Calu3 (cell line): ENCODE results near the gene ARL5A. TPM values are rescaled to one million over a fixed set of nuclear protein-coding genes. Genes with fewer than 3 reads are reported as not detected.

Source experiments
- BruUV-seq: library from RNA; stranded (reverse); fragments of 400-500 nt; replicated peaks from 2 replicates; lab custom pipeline; 2021; lab: Mats Ljungman, UMichigan
- CTCF ChIA-PET: fragments of 300-600 bp; sonication (Branson Sonifier 250); formaldehyde crosslinking; loops from one replicate; lab custom pipeline; 2022; ENCODE audit warnings: antibody characterized with exemption; lab: Charles Lee
- DNase-seq: peaks from one replicate; pipeline ENCODE4 v3.0.0; 2022
- H3K27ac Mint-ChIP-seq: one replicate; pipeline ENCODE4 v1.8.0; 2022; ENCODE audit warnings: mixed read lengths; ENCODE audit not compliant: unreplicated experiment
- H3K27me3 Mint-ChIP-seq: one replicate; pipeline ENCODE4 v1.8.0; 2022; ENCODE audit warnings: mixed read lengths; ENCODE audit not compliant: unreplicated experiment
- H3K36me3 Mint-ChIP-seq: one replicate; pipeline ENCODE4 v1.8.0; 2022; ENCODE audit warnings: mild to moderate bottlenecking, moderate library complexity, mixed read lengths; ENCODE audit not compliant: insufficient read depth, unreplicated experiment
- H3K4me1 Mint-ChIP-seq: one replicate; pipeline ENCODE4 v1.8.0; 2022; ENCODE audit warnings: mild to moderate bottlenecking, low read depth, mixed read lengths; ENCODE audit not compliant: unreplicated experiment
- H3K4me3 Mint-ChIP-seq: one replicate; pipeline ENCODE4 v1.8.0; 2022; ENCODE audit warnings: mild to moderate bottlenecking, low read depth, moderate library complexity, mixed read lengths; ENCODE audit not compliant: unreplicated experiment
- H3K9me3 Mint-ChIP-seq: one replicate; pipeline ENCODE4 v1.8.0; 2022; ENCODE audit warnings: low read depth, mixed read lengths; ENCODE audit not compliant: unreplicated experiment
- CTCF ChIP-seq: fragments of 200-600 bp; IDR thresholded peaks from one replicate; pipeline ENCODE4 v1.8.0; 2022; ENCODE audit warnings: antibody characterized with exemption; ENCODE audit not compliant: unreplicated experiment
- intact Hi-C: fragments of 100-400 bp; cut with micrococcal nuclease; formaldehyde crosslinking; loops from one replicate; pipeline ENCODE4 v1.10.0; 2022; ENCODE audit not compliant: unreplicated experiment
- total RNA-seq: library from RNA; stranded (reverse); gene quantifications from 2 replicates; pipeline ENCODE4 v1.2.3, GENCODE V29; 2022

Gene ARL5A
- total RNA-seq, 1 experiment from 2014 or later = 53.7 TPM

- CTCF ChIA-PET = no interaction called here
- no peak for TF ChIP-seq CTCF
- H3K27me3 Mint-ChIP-seq = no peaks in the 10 kb centered on the region
Observed at GRCh38 chr2:151781642-151782041, 46.6 kb downstream of the ARL5A start.

GRCh38 chr2:151780938-151781337 is 47.3 kb downstream of the ARL5A start:
- no peaks in the 10 kb centered on the region for H3K27me3 Mint-ChIP-seq
- CTCF ChIA-PET = no interaction called here
- H3K27ac Mint-ChIP-seq = no peak overlapping the region
- no peak for DNase-seq
- H3K4me3 Mint-ChIP-seq = no peak overlapping the region
- TF ChIP-seq CTCF = no peak
- intact Hi-C loops = no loop called here
- BruUV-seq = no TSS peak
- H3K9me3 Mint-ChIP-seq = no peaks in the 10 kb centered on the region
- peaks cover 26% of the 10 kb centered on the region for H3K36me3 Mint-ChIP-seq
- H3K4me1 Mint-ChIP-seq = no peaks in the 10 kb centered on the region

More at GRCh38 chr2:151781642-151782041, 46.6 kb downstream of the ARL5A start:
- DNase-seq = no peak
- Mint-ChIP-seq H3K36me3 (peaks cover 23% of the 10 kb centered on the region), H3K27ac (no peak overlapping the region), H3K9me3 (no peaks in the 10 kb centered on the region), H3K4me3 (no peak overlapping the region), H3K4me1 (no peaks in the 10 kb centered on the region)
- no TSS peak for BruUV-seq
- intact Hi-C loops = no loop called here

- no peaks in the 10 kb centered on the region for H3K27me3 Mint-ChIP-seq
- no peak for TF ChIP-seq CTCF
- intact Hi-C loops = no loop called here
- H3K27ac Mint-ChIP-seq = no peak overlapping the region
- H3K4me1 Mint-ChIP-seq = peaks cover 9% of the 10 kb centered on the region
- no peak for DNase-seq
- no peak overlapping the region for H3K4me3 Mint-ChIP-seq
- CTCF ChIA-PET = no interaction called here
- H3K36me3 Mint-ChIP-seq = peaks cover 23% of the 10 kb centered on the region
- BruUV-seq = no TSS peak
- H3K9me3 Mint-ChIP-seq = no peaks in the 10 kb centered on the region
Observed at GRCh38 chr2:151777935-151778334, 50.3 kb downstream of the ARL5A start.

GRCh38 chr2:151777487-151777886 is 50.7 kb downstream of the ARL5A start:
- no TSS peak for BruUV-seq
- CTCF ChIA-PET = no interaction called here

More at GRCh38 chr2:151777487-151777886, 50.7 kb downstream of the ARL5A start:
- H3K27me3 Mint-ChIP-seq = no peaks in the 10 kb centered on the region
- H3K4me1 Mint-ChIP-seq = peaks cover 9% of the 10 kb centered on the region
- no peaks in the 10 kb centered on the region for H3K9me3 Mint-ChIP-seq
- no peak for TF ChIP-seq CTCF
- no peak overlapping the region for H3K27ac Mint-ChIP-seq
- no peak for DNase-seq
- intact Hi-C loops = no loop called here
- H3K36me3 Mint-ChIP-seq = peaks cover 23% of the 10 kb centered on the region
- H3K4me3 Mint-ChIP-seq = no peak overlapping the region
